Astrocyte (in vitro differentiated cells and primary cell): Measurements from ENCODE around the gene TRPM8. TPM values are rescaled to one million over a fixed set of nuclear protein-coding genes. Genes with fewer than 3 reads are reported as not detected.

Experiments used
- DNase-seq: peaks from one replicate; pipeline ENCODE4 v3.0.0-alpha.2; 2010; ENCODE audit warnings: low read depth
- FAIRE-seq: peaks from 2 replicates; lab custom pipeline; 2011; peaks lifted over from hg19 to GRCh38; lab: Jason Lieb, UNC
- H2AFZ ChIP-seq: 2 replicates; pipeline ENCODE4 v1.6.0; 2012; ENCODE audit warnings: low read depth, low read length, inconsistent platforms
- H3K27ac ChIP-seq: 2 replicates; pipeline ENCODE4 v1.5.1; 2011; ENCODE audit warnings: low read depth, low read length, inconsistent platforms
- H3K27me3 ChIP-seq: 2 replicates; pipeline ENCODE4 v1.6.0; 2011; ENCODE audit warnings: low read length, inconsistent platforms; ENCODE audit not compliant: insufficient read depth
- H3K36me3 ChIP-seq: 2 replicates; pipeline ENCODE4 v1.5.1; 2011; ENCODE audit warnings: low read length, inconsistent platforms; ENCODE audit not compliant: insufficient read depth
- H3K4me1 ChIP-seq: 2 replicates; pipeline ENCODE4 v1.5.1; 2011; ENCODE audit warnings: low read length, inconsistent platforms; ENCODE audit not compliant: insufficient read depth
- H3K4me2 ChIP-seq: 2 replicates; pipeline ENCODE4 v1.6.0; 2012; ENCODE audit warnings: low read length, inconsistent platforms
- H3K4me3 ChIP-seq: 2 replicates; pipeline ENCODE4 v1.5.1; 2011; ENCODE audit warnings: low read depth, mild to moderate bottlenecking, low read length, inconsistent platforms; ENCODE audit not compliant: insufficient read depth
- H3K79me2 ChIP-seq: 2 replicates; pipeline ENCODE4 v1.6.0; 2012; ENCODE audit warnings: mild to moderate bottlenecking, low read length, inconsistent platforms; ENCODE audit not compliant: insufficient read depth
- H3K9ac ChIP-seq: 2 replicates; pipeline ENCODE4 v1.6.0; 2012; ENCODE audit warnings: mild to moderate bottlenecking, low read length, inconsistent platforms
- H3K9me3 ChIP-seq: 2 replicates; pipeline ENCODE4 v1.5.1; 2012; ENCODE audit warnings: low read depth, mild to moderate bottlenecking, low read length, inconsistent platforms; ENCODE audit not compliant: insufficient read depth
- H4K20me1 ChIP-seq: 2 replicates; pipeline ENCODE4 v1.6.0; 2012; ENCODE audit warnings: low read length, inconsistent platforms; ENCODE audit not compliant: insufficient read depth
- H3K27ac Mint-ChIP-seq: one replicate; pipeline ENCODE4 v1.8.0; 2021; ENCODE audit warnings: mild to moderate bottlenecking, mixed read lengths; ENCODE audit not compliant: unreplicated experiment
- H3K27me3 Mint-ChIP-seq: one replicate; pipeline ENCODE4 v1.8.0; 2021; ENCODE audit warnings: low read depth, mixed read lengths; ENCODE audit not compliant: unreplicated experiment
- H3K36me3 Mint-ChIP-seq: one replicate; pipeline ENCODE4 v1.8.0; 2021; ENCODE audit warnings: low read depth, mixed read lengths; ENCODE audit not compliant: unreplicated experiment
- H3K4me1 Mint-ChIP-seq: one replicate; pipeline ENCODE4 v1.8.0; 2021; ENCODE audit warnings: low read depth, mixed read lengths; ENCODE audit not compliant: unreplicated experiment
- H3K4me3 Mint-ChIP-seq: one replicate; pipeline ENCODE4 v1.8.0; 2021; ENCODE audit warnings: mild to moderate bottlenecking, moderate library complexity, mixed read lengths; ENCODE audit not compliant: unreplicated experiment
- H3K9me3 Mint-ChIP-seq: one replicate; pipeline ENCODE4 v1.8.0; 2021; ENCODE audit warnings: mild to moderate bottlenecking, mixed read lengths; ENCODE audit not compliant: unreplicated experiment
- CTCF ChIP-seq: IDR thresholded peaks from 2 replicates; pipeline ENCODE4 v1.5.1; 2011; ENCODE audit warnings: low read depth, mild to moderate bottlenecking, inconsistent platforms, low read length, moderate library complexity; ENCODE audit not compliant: insufficient read depth
- EZH2 ChIP-seq: IDR thresholded peaks from 2 replicates; pipeline ENCODE4 v1.6.1; 2012; ENCODE audit warnings: mild to moderate bottlenecking, low read length, inconsistent platforms; ENCODE audit not compliant: insufficient read depth
- total RNA-seq: library from RNA; stranded (reverse); gene quantifications from 2 replicates; pipeline ENCODE4 v1.2.1, GENCODE V29; 2021

TRPM8 gene
- total RNA-seq, 1 donor from 2014 or later, result 0.95 TPM

- H3K27me3 ChIP-seq, result no peaks in the 10 kb centered on the region
- FAIRE-seq (no peak), DNase-seq (peak; percentile 67)
- peaks cover 4% of the 10 kb centered on the region for H3K36me3 Mint-ChIP-seq
- TF ChIP-seq CTCF, result no peak
- TF ChIP-seq EZH2, result no peak
- no peak overlapping the region for H3K4me3 Mint-ChIP-seq
- no peaks in the 10 kb centered on the region for H3K36me3 ChIP-seq
- H3K79me2 ChIP-seq, result no peaks in the 10 kb centered on the region
- peak overlapping the region; percentile 39 for H2AFZ ChIP-seq
- peak overlapping the region; percentile 43 for H3K4me3 ChIP-seq
- peaks cover 17% of the 10 kb centered on the region for H3K27me3 Mint-ChIP-seq
- H3K27ac ChIP-seq, result no peak overlapping the region
- no peak overlapping the region for H3K27ac Mint-ChIP-seq
- H3K4me1 Mint-ChIP-seq, result peaks cover 8% of the 10 kb centered on the region
- H3K9ac ChIP-seq, result no peak overlapping the region
- H3K9me3 ChIP-seq, result peaks cover 4% of the 10 kb centered on the region
- peak overlapping the region; percentile 79 for H3K4me2 ChIP-seq
- H3K4me1 ChIP-seq, result peaks cover 13% of the 10 kb centered on the region
- peaks cover 19% of the 10 kb centered on the region for H3K9me3 Mint-ChIP-seq
- H4K20me1 ChIP-seq, result no peaks in the 10 kb centered on the region
Measured at GRCh38 chr2:234025891-234026401, 108.8 kb downstream of the TRPM8 start.

GRCh38 chr2:234026693-234027254 is 109.6 kb downstream of the TRPM8 start:
- H3K27ac Mint-ChIP-seq, result no peak overlapping the region

More at GRCh38 chr2:234026693-234027254, 109.6 kb downstream of the TRPM8 start:
- no peaks in the 10 kb centered on the region for H3K36me3 ChIP-seq
- H4K20me1 ChIP-seq, result no peaks in the 10 kb centered on the region
- DNase-seq, result no peak
- TF ChIP-seq CTCF (no peak), EZH2 (no peak)
- no peak for FAIRE-seq
- H3K4me1 Mint-ChIP-seq, result peaks cover 8% of the 10 kb centered on the region
- H3K36me3 Mint-ChIP-seq, result peaks cover 4% of the 10 kb centered on the region
- peaks cover 4% of the 10 kb centered on the region for H3K9me3 ChIP-seq
- H3K9me3 Mint-ChIP-seq, result peaks cover 18% of the 10 kb centered on the region
- no peak overlapping the region for H3K9ac ChIP-seq
- H3K27me3 ChIP-seq, result no peaks in the 10 kb centered on the region
- H3K79me2 ChIP-seq, result no peaks in the 10 kb centered on the region
- no peak overlapping the region for H3K27ac ChIP-seq
- peak overlapping the region; percentile 79 for H3K4me2 ChIP-seq
- H3K4me1 ChIP-seq, result peaks cover 20% of the 10 kb centered on the region
- peaks cover 14% of the 10 kb centered on the region for H3K27me3 Mint-ChIP-seq
- no peak overlapping the region for H2AFZ ChIP-seq
- H3K4me3 ChIP-seq, result no peak overlapping the region
- H3K4me3 Mint-ChIP-seq, result no peak overlapping the region
